ENCODE data around the gene ANKFN1. TPM values are rescaled to one million over a fixed set of nuclear protein-coding genes. Genes with fewer than 3 reads are reported as not detected.

Gene ANKFN1
- total RNA-seq, 3 donors from 2014 or later = not detected

- no peaks in the 10 kb centered on the region for H3K4me1 Mint-ChIP-seq (ENCODE audit: low read depth)
- peaks cover 3% of the 10 kb centered on the region for H3K27me3 Mint-ChIP-seq (ENCODE audit: low read depth)
- H3K9me3 Mint-ChIP-seq = no peaks in the 10 kb centered on the region
- no peak overlapping the region for H3K4me3 Mint-ChIP-seq
- ATAC-seq = no peak
- DNase-seq = no peak
- no peaks in the 10 kb centered on the region for H3K36me3 Mint-ChIP-seq (ENCODE audit: insufficient read depth)
Observed at GRCh38 chr17:56178203-56178602, 24.9 kb downstream of the ANKFN1 start.

- no peak overlapping the region for H3K4me3 Mint-ChIP-seq
- H3K9me3 Mint-ChIP-seq = peaks cover 5% of the 10 kb centered on the region
- no peak for ATAC-seq
- DNase-seq = no peak
- H3K4me1 Mint-ChIP-seq (ENCODE audit: low read depth) = no peaks in the 10 kb centered on the region
- no peaks in the 10 kb centered on the region for H3K36me3 Mint-ChIP-seq (ENCODE audit: insufficient read depth)
- H3K27me3 Mint-ChIP-seq (ENCODE audit: low read depth) = peaks cover 5% of the 10 kb centered on the region
Observed at GRCh38 chr17:56182081-56182480, 28.8 kb downstream of the ANKFN1 start.

GRCh38 chr17:56184650-56185049 is 31.4 kb downstream of the ANKFN1 start:
- Mint-ChIP-seq H3K36me3 (ENCODE audit: insufficient read depth) (no peaks in the 10 kb centered on the region), H3K27me3 (ENCODE audit: low read depth) (peaks cover 7% of the 10 kb centered on the region), H3K4me1 (ENCODE audit: low read depth) (no peaks in the 10 kb centered on the region), H3K4me3 (no peak overlapping the region), H3K9me3 (peaks cover 5% of the 10 kb centered on the region)
- ATAC-seq = no peak
- no peak for DNase-seq

GRCh38 chr17:56185491-56186221 is 32.4 kb downstream of the ANKFN1 start:
- DNase-seq (no peak), ATAC-seq (no peak)
- H3K4me1 Mint-ChIP-seq (ENCODE audit: low read depth) = no peaks in the 10 kb centered on the region
- no peak overlapping the region for H3K4me3 Mint-ChIP-seq
- no peaks in the 10 kb centered on the region for H3K36me3 Mint-ChIP-seq (ENCODE audit: insufficient read depth)
- H3K27me3 Mint-ChIP-seq (ENCODE audit: low read depth) = peaks cover 7% of the 10 kb centered on the region
- H3K9me3 Mint-ChIP-seq = peaks cover 5% of the 10 kb centered on the region

GRCh38 chr17:56186222-56186786 is 33.0 kb downstream of the ANKFN1 start:
- H3K27me3 Mint-ChIP-seq (ENCODE audit: low read depth) = peaks cover 7% of the 10 kb centered on the region
- H3K9me3 Mint-ChIP-seq = peaks cover 5% of the 10 kb centered on the region
- H3K4me3 Mint-ChIP-seq = no peak overlapping the region
- no peaks in the 10 kb centered on the region for H3K4me1 Mint-ChIP-seq (ENCODE audit: low read depth)
- no peaks in the 10 kb centered on the region for H3K36me3 Mint-ChIP-seq (ENCODE audit: insufficient read depth)
- ATAC-seq (no peak), DNase-seq (no peak)

- DNase-seq (no peak), ATAC-seq (no peak)
- no peaks in the 10 kb centered on the region for H3K27me3 Mint-ChIP-seq (ENCODE audit: low read depth)
- no peak overlapping the region for H3K4me3 Mint-ChIP-seq
- H3K9me3 Mint-ChIP-seq = peaks cover 3% of the 10 kb centered on the region
- H3K4me1 Mint-ChIP-seq (ENCODE audit: low read depth) = peaks cover 2% of the 10 kb centered on the region
- H3K36me3 Mint-ChIP-seq (ENCODE audit: insufficient read depth) = no peaks in the 10 kb centered on the region
Observed at GRCh38 chr17:56203430-56203829, 50.2 kb downstream of the ANKFN1 start.

- Mint-ChIP-seq H3K4me3 (no peak overlapping the region), H3K4me1 (ENCODE audit: low read depth) (peaks cover 2% of the 10 kb centered on the region), H3K27me3 (ENCODE audit: low read depth) (no peaks in the 10 kb centered on the region), H3K9me3 (peaks cover 3% of the 10 kb centered on the region), H3K36me3 (ENCODE audit: insufficient read depth) (no peaks in the 10 kb centered on the region)
- ATAC-seq (no peak), DNase-seq (no peak)
Observed at GRCh38 chr17:56206351-56206750, 53.1 kb downstream of the ANKFN1 start.

GRCh38 chr17:56213031-56213430 is 59.8 kb downstream of the ANKFN1 start:
- no peaks in the 10 kb centered on the region for H3K9me3 Mint-ChIP-seq
- ATAC-seq (no peak), DNase-seq (no peak)
- no peaks in the 10 kb centered on the region for H3K4me1 Mint-ChIP-seq (ENCODE audit: low read depth)
- peaks cover 4% of the 10 kb centered on the region for H3K27me3 Mint-ChIP-seq (ENCODE audit: low read depth)
- no peak overlapping the region for H3K4me3 Mint-ChIP-seq
- no peaks in the 10 kb centered on the region for H3K36me3 Mint-ChIP-seq (ENCODE audit: insufficient read depth)

GRCh38 chr17:56217921-56218320 is 64.6 kb downstream of the ANKFN1 start:
- DNase-seq = no peak
- no peaks in the 10 kb centered on the region for H3K36me3 Mint-ChIP-seq (ENCODE audit: insufficient read depth)
- H3K9me3 Mint-ChIP-seq = no peaks in the 10 kb centered on the region
- H3K4me3 Mint-ChIP-seq = no peak overlapping the region
- ATAC-seq = no peak
- peaks cover 7% of the 10 kb centered on the region for H3K27me3 Mint-ChIP-seq (ENCODE audit: low read depth)
- H3K4me1 Mint-ChIP-seq (ENCODE audit: low read depth) = no peaks in the 10 kb centered on the region

- H3K9me3 Mint-ChIP-seq = no peaks in the 10 kb centered on the region
- ATAC-seq = no peak
- H3K27me3 Mint-ChIP-seq (ENCODE audit: low read depth) = peaks cover 4% of the 10 kb centered on the region
- H3K4me1 Mint-ChIP-seq (ENCODE audit: low read depth) = no peaks in the 10 kb centered on the region
- no peak for DNase-seq
- H3K4me3 Mint-ChIP-seq = no peak overlapping the region
- no peaks in the 10 kb centered on the region for H3K36me3 Mint-ChIP-seq (ENCODE audit: insufficient read depth)
Observed at GRCh38 chr17:56222255-56222654, 69.0 kb downstream of the ANKFN1 start.

GRCh38 chr17:56230660-56231059 is 77.4 kb downstream of the ANKFN1 start:
- H3K36me3 Mint-ChIP-seq (ENCODE audit: insufficient read depth) = no peaks in the 10 kb centered on the region
- H3K9me3 Mint-ChIP-seq = no peaks in the 10 kb centered on the region
- no peaks in the 10 kb centered on the region for H3K4me1 Mint-ChIP-seq (ENCODE audit: low read depth)
- no peak overlapping the region for H3K4me3 Mint-ChIP-seq
- peaks cover 3% of the 10 kb centered on the region for H3K27me3 Mint-ChIP-seq (ENCODE audit: low read depth)
- ATAC-seq (no peak), DNase-seq (no peak)

GRCh38 chr17:56231252-56231651 is 78.0 kb downstream of the ANKFN1 start:
- H3K9me3 Mint-ChIP-seq = no peaks in the 10 kb centered on the region
- H3K4me1 Mint-ChIP-seq (ENCODE audit: low read depth) = no peaks in the 10 kb centered on the region
- DNase-seq (no peak), ATAC-seq (no peak)
- H3K36me3 Mint-ChIP-seq (ENCODE audit: insufficient read depth) = no peaks in the 10 kb centered on the region
- H3K27me3 Mint-ChIP-seq (ENCODE audit: low read depth) = peaks cover 3% of the 10 kb centered on the region
- no peak overlapping the region for H3K4me3 Mint-ChIP-seq

GRCh38 chr17:56231693-56232092 is 78.4 kb downstream of the ANKFN1 start:
- peaks cover 3% of the 10 kb centered on the region for H3K27me3 Mint-ChIP-seq (ENCODE audit: low read depth)
- H3K4me1 Mint-ChIP-seq (ENCODE audit: low read depth) = no peaks in the 10 kb centered on the region
- no peaks in the 10 kb centered on the region for H3K9me3 Mint-ChIP-seq
- H3K36me3 Mint-ChIP-seq (ENCODE audit: insufficient read depth) = no peaks in the 10 kb centered on the region
- no peak for ATAC-seq
- no peak for DNase-seq
- H3K4me3 Mint-ChIP-seq = no peak overlapping the region

- no peak overlapping the region for H3K4me3 Mint-ChIP-seq
- no peaks in the 10 kb centered on the region for H3K36me3 Mint-ChIP-seq (ENCODE audit: insufficient read depth)
- no peaks in the 10 kb centered on the region for H3K4me1 Mint-ChIP-seq (ENCODE audit: low read depth)
- H3K27me3 Mint-ChIP-seq (ENCODE audit: low read depth) = peaks cover 11% of the 10 kb centered on the region
- peak in 1 of 2 donors; percentile 27 for ATAC-seq
- H3K9me3 Mint-ChIP-seq = no peaks in the 10 kb centered on the region
- DNase-seq = no peak
Observed at GRCh38 chr17:56244268-56244890, 91.1 kb downstream of the ANKFN1 start.

GRCh38 chr17:56247816-56248215 is 94.5 kb downstream of the ANKFN1 start:
- Mint-ChIP-seq H3K36me3 (ENCODE audit: insufficient read depth) (no peaks in the 10 kb centered on the region), H3K4me3 (no peak overlapping the region), H3K9me3 (no peaks in the 10 kb centered on the region), H3K4me1 (ENCODE audit: low read depth) (no peaks in the 10 kb centered on the region), H3K27me3 (ENCODE audit: low read depth) (peaks cover 13% of the 10 kb centered on the region)
- no peak for ATAC-seq
- no peak for DNase-seq
